OCI-LY3 (cell line): Measurements from ENCODE around the gene GALNT18.

Experiments used
- H2AFZ ChIP-seq: fragments of 200-600, 300-600 bp; shearing (Covaris generic); 2 replicates; pipeline ENCODE4 v1.6.0; 2014; ENCODE audit warnings: antibody characterized with exemption, low read depth, low read length
- H3K27ac ChIP-seq: fragments of 200-600, 300-600 bp; sonication (generic); 2 replicates; pipeline ENCODE4 v1.5.1; 2014; ENCODE audit warnings: mild to moderate bottlenecking, low read length, moderate library complexity, mixed read lengths
- H3K27me3 ChIP-seq: fragments of 200-600, 300-600 bp; sonication (generic); 2 replicates; pipeline ENCODE4 v1.6.1; 2014; ENCODE audit warnings: low read depth, low read length, mixed read lengths
- H3K36me3 ChIP-seq: fragments of 200-600, 300-600 bp; sonication (generic); replicated peaks from 2 replicates; pipeline ENCODE3; 2014; ENCODE audit warnings: low read depth, low read length, mixed read lengths
- H3K4me1 ChIP-seq: fragments of 300-600, 200-600 bp; sonication (generic); 2 replicates; pipeline ENCODE4 v1.6.1; 2014; ENCODE audit warnings: low read length, mixed read lengths
- H3K4me2 ChIP-seq: fragments of 200-600, 300-600 bp; sonication (generic); 2 replicates; pipeline ENCODE4 v1.6.1; 2014; ENCODE audit warnings: low read length, mixed read lengths
- H3K4me3 ChIP-seq: fragments of 300-600, 200-600 bp; sonication (generic); 2 replicates; pipeline ENCODE4 v1.5.1; 2014; ENCODE audit warnings: antibody characterized with exemption, mild to moderate bottlenecking, low read length, moderate library complexity
- H3K79me2 ChIP-seq: fragments of 300-600, 200-600 bp; shearing (Covaris generic); 2 replicates; pipeline ENCODE4 v1.6.1; 2014; ENCODE audit warnings: mild to moderate bottlenecking, low read length, mixed read lengths
- H3K9ac ChIP-seq: fragments of 300-600, 200-600 bp; shearing (Covaris generic); 2 replicates; pipeline ENCODE4 v1.6.0; 2014; ENCODE audit warnings: mild to moderate bottlenecking, low read length, moderate library complexity
- H3K9me3 ChIP-seq: fragments of 200-600, 300-600 bp; shearing (Covaris generic); 2 replicates; pipeline ENCODE4 v1.6.1; 2014; ENCODE audit warnings: low read length, mixed read lengths; ENCODE audit not compliant: insufficient read depth
- H4K20me1 ChIP-seq: fragments of 200-600, 300-600 bp; sonication (generic); 2 replicates; pipeline ENCODE4 v1.6.1; 2016; ENCODE audit warnings: low read length, mixed read lengths; ENCODE audit not compliant: insufficient read depth
- EZH2phosphoT487 ChIP-seq: fragments of 200-600 bp; shearing (Covaris generic); IDR thresholded peaks from 2 replicates; pipeline ENCODE4 v1.6.1; 2018; ENCODE audit warnings: antibody characterized with exemption, mixed run types, low read depth
- TF ChIP-seq, protein P1 (sequence below): fragments of 200-600, 300-600 bp; sonication (generic); IDR thresholded peaks from 2 replicates; pipeline ENCODE4 v1.5.1; 2014; ENCODE audit warnings: antibody characterized with exemption, low read length, low read depth

The GALNT18 gene

DNA sequence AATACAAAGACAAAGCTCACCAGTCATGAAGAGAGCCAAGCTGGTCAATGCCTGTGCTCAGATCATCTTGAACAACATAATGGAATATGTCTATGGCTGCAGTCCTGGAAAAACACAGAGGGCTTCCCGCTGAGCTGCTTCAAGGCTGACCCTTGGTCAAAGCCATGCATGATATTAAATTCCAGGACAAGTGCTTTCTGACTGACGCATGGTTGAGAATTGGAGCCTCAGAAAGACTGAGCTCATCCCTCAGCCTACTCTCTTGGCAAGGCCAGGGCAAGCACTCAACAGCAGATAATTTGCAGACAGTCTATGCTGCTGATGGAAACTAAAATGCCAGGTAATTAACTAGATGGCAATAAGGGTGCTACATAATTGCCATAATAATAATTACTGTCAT, 89.2 kb downstream of the GALNT18 start:
- H3K36me3 ChIP-seq, result no peaks in the 10 kb centered on the region
- no peak overlapping the region for H3K4me3 ChIP-seq
- no peak for TF ChIP-seq EZH2phosphoT487
- TF ChIP-seq, protein P1, sequence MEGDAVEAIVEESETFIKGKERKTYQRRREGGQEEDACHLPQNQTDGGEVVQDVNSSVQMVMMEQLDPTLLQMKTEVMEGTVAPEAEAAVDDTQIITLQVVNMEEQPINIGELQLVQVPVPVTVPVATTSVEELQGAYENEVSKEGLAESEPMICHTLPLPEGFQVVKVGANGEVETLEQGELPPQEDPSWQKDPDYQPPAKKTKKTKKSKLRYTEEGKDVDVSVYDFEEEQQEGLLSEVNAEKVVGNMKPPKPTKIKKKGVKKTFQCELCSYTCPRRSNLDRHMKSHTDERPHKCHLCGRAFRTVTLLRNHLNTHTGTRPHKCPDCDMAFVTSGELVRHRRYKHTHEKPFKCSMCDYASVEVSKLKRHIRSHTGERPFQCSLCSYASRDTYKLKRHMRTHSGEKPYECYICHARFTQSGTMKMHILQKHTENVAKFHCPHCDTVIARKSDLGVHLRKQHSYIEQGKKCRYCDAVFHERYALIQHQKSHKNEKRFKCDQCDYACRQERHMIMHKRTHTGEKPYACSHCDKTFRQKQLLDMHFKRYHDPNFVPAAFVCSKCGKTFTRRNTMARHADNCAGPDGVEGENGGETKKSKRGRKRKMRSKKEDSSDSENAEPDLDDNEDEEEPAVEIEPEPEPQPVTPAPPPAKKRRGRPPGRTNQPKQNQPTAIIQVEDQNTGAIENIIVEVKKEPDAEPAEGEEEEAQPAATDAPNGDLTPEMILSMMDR, result no peak
- H3K27ac ChIP-seq, result no peak overlapping the region
- no peak overlapping the region for H3K4me2 ChIP-seq
- H3K79me2 ChIP-seq, result no peaks in the 10 kb centered on the region
- no peak overlapping the region for H3K9ac ChIP-seq
- no peaks in the 10 kb centered on the region for H4K20me1 ChIP-seq
- no peak overlapping the region for H2AFZ ChIP-seq
- no peaks in the 10 kb centered on the region for H3K4me1 ChIP-seq
- H3K27me3 ChIP-seq, result no peaks in the 10 kb centered on the region
- H3K9me3 ChIP-seq, result no peaks in the 10 kb centered on the region

DNA sequence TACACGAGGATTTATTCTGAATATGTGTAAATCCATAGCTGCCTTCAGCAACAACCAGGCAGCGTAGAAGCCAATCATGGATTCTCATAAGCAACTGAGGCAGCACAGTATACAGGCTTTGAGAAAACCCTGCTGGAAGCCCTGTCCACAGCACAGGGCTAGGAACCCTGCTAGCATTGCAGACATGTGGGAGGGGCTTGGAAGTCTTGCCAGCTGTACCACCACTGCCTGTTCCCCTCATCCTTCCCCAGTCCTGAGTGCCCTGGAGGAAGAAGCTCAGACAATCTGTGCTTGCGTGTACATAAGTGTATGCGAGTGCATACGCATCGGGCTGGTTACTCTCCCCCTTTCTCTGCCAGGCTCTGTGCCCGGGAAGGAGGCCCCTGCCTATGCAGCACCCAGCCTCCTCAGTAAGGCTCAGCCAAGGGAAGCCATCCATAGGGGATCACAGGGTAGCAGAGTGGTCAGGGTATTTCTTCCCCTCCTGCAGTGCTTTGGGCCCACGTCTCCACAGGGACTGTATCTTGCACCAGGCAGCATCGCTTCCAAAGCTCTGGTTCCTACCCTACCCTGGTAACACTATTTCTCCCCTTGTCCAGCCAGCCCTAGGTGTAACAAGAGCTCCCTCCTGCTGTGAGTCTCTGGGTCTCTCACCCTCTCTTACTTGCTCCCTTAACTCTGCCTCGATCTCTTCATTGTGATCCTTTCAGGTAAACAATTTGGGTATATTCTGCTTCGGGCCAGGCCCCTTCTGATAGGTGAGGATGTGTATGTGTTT, 90.5 kb downstream of the GALNT18 start:
- Histone ChIP-seq H3K9ac (no peak overlapping the region), H3K27me3 (no peaks in the 10 kb centered on the region), H2AFZ (no peak overlapping the region), H3K36me3 (no peaks in the 10 kb centered on the region), H3K9me3 (no peaks in the 10 kb centered on the region), H4K20me1 (no peaks in the 10 kb centered on the region), H3K4me3 (no peak overlapping the region), H3K27ac (no peak overlapping the region), H3K4me2 (no peak overlapping the region), H3K4me1 (no peaks in the 10 kb centered on the region), H3K79me2 (no peaks in the 10 kb centered on the region)
- no peak for TF ChIP-seq EZH2phosphoT487
- TF ChIP-seq, protein P1, result no peak

DNA sequence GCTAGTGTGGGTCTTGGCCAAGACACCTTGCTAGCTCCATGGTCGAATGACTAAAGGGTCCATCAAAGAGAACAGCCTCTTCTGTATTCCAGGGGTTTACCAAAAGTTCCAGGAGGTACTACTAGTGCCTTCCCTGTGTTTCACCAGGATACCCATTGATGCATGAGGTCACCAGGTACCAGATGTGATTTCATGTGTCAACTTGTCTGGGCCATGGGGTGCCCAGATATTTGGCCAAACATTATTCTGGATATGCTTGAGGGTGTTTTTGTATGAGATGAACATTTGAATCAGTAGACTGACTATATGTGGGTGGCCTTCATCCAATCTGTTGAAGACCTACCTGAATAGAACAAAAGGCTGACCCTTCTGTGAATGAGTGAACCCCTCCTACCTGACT, 92.8 kb downstream of the GALNT18 start:
- no peaks in the 10 kb centered on the region for H3K79me2 ChIP-seq
- no peaks in the 10 kb centered on the region for H3K4me1 ChIP-seq

DNA sequence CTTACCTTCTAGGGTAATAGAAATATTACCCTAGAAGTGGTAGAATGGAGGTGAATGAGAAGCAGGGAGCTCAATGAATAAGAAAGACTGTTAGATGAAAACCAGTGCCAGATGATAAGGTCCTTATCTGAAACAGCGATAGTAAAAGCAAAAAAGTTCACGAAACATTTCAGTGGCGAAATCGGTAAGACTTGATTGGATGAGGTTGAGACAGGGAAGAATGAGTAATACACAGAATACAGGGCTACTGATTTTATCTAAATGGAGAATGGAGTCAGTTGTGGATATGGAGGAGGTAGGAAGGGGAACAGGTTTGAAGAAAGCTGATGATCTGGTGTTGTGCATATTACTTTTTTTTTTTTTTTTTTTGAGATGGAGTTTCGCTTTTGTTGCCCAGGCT, 96.5 kb downstream of the GALNT18 start:
- Histone ChIP-seq H3K9me3 (no peaks in the 10 kb centered on the region), H3K4me3 (no peak overlapping the region), H4K20me1 (no peaks in the 10 kb centered on the region), H2AFZ (no peak overlapping the region), H3K27me3 (peaks cover 3% of the 10 kb centered on the region; the same call in 1 of the 2 replicates), H3K27ac (no peak overlapping the region), H3K36me3 (no peaks in the 10 kb centered on the region), H3K79me2 (no peaks in the 10 kb centered on the region), H3K9ac (no peak overlapping the region), H3K4me1 (no peaks in the 10 kb centered on the region), H3K4me2 (no peak overlapping the region)
- TF ChIP-seq, protein P1, result no peak
- TF ChIP-seq EZH2phosphoT487, result no peak

More for the DNA sequence above, 92.8 kb downstream of the GALNT18 start:
- no peak overlapping the region for H3K4me2 ChIP-seq
- no peaks in the 10 kb centered on the region for H3K36me3 ChIP-seq
- H3K4me3 ChIP-seq, result no peak overlapping the region
- TF ChIP-seq EZH2phosphoT487, result no peak
- TF ChIP-seq, protein P1, result no peak
- no peak overlapping the region for H2AFZ ChIP-seq
- H3K27ac ChIP-seq, result no peak overlapping the region
- peaks cover 3% of the 10 kb centered on the region; the same call in 1 of the 2 replicates for H3K27me3 ChIP-seq
- no peak overlapping the region for H3K9ac ChIP-seq
- H4K20me1 ChIP-seq, result no peaks in the 10 kb centered on the region
- H3K9me3 ChIP-seq, result no peaks in the 10 kb centered on the region
